Body of pancreas (tissue), 4 donors: ENCODE results near the gene NUDT14.

ENCODE experiments used
- CTCF ChIP-seq, 7 experiments: fragments of 450-650 bp in 4 of 7; fragments of 200-600 bp in 3 of 7; sonication (generic) in 3 of 7; IDR thresholded peaks; one replicate each; pipeline ENCODE4 v1.5.1; 2016 to 2019; ENCODE audit warnings: antibody characterized with exemption in 7 of 7
- POLR2A ChIP-seq, 3 donors: fragments of 450-650 bp; IDR thresholded peaks; one replicate each; pipeline ENCODE4 v1.6.1; 2016; ENCODE audit warnings: antibody characterized with exemption in 3 of 3, mild to moderate bottlenecking in 2 of 3

GRCh38 chr14:105223260-105223659 is 42.1 kb upstream of the NUDT14 start:
- TF ChIP-seq CTCF (IDR thresholded peaks at IDR 0.05): no peak
- no peak for TF ChIP-seq POLR2A (IDR thresholded peaks at IDR 0.05)
